Measurements from ENCODE around the gene CHTF18.

CHTF18 gene

GRCh38 chr16:763369-764183 is 24.8 kb upstream of the CHTF18 start:
- Histone ChIP-seq H3K27me3 (ENCODE audit: control insufficient read depth, low read length) (no peaks in the 10 kb centered on the region), H3F3A (ENCODE audit: control insufficient read depth, insufficient read depth) (no peaks in the 10 kb centered on the region), H3K36me3 (ENCODE audit: control insufficient read depth, low read length) (no peaks in the 10 kb centered on the region), H3K27ac (ENCODE audit: low read depth, low read length) (no peak overlapping the region), H3K9me3 (ENCODE audit: control insufficient read depth, insufficient read depth, low read length) (no peaks in the 10 kb centered on the region), H4K20me1 (ENCODE audit: control insufficient read depth, insufficient read depth, low read depth, low read length) (no peaks in the 10 kb centered on the region), H3K4me3 (ENCODE audit: low read length) (no peak overlapping the region), H3K79me2 (ENCODE audit: control insufficient read depth, low read length) (no peaks in the 10 kb centered on the region), H3K4me2 (ENCODE audit: low read length) (no peak overlapping the region), H3K4me1 (ENCODE audit: control insufficient read depth, low read length) (no peaks in the 10 kb centered on the region), H3K9me2 (replicated peaks; ENCODE audit: control insufficient read depth, low read length) (no peaks in the 10 kb centered on the region)
- TF ChIP-seq, protein P1, sequence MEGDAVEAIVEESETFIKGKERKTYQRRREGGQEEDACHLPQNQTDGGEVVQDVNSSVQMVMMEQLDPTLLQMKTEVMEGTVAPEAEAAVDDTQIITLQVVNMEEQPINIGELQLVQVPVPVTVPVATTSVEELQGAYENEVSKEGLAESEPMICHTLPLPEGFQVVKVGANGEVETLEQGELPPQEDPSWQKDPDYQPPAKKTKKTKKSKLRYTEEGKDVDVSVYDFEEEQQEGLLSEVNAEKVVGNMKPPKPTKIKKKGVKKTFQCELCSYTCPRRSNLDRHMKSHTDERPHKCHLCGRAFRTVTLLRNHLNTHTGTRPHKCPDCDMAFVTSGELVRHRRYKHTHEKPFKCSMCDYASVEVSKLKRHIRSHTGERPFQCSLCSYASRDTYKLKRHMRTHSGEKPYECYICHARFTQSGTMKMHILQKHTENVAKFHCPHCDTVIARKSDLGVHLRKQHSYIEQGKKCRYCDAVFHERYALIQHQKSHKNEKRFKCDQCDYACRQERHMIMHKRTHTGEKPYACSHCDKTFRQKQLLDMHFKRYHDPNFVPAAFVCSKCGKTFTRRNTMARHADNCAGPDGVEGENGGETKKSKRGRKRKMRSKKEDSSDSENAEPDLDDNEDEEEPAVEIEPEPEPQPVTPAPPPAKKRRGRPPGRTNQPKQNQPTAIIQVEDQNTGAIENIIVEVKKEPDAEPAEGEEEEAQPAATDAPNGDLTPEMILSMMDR (IDR thresholded peaks at IDR 0.05; ENCODE audit: low read depth, low read length, poor library complexity, severe bottlenecking) = no peak
- no peak for TF ChIP-seq EZH2phosphoT487 (IDR thresholded peaks at IDR 0.05; ENCODE audit: borderline replicate concordance, low read length)

- Histone ChIP-seq H3K79me2 (ENCODE audit: control insufficient read depth, low read length) (no peaks in the 10 kb centered on the region), H3K9me3 (ENCODE audit: control insufficient read depth, insufficient read depth, low read length) (no peaks in the 10 kb centered on the region), H3K9me2 (replicated peaks; ENCODE audit: control insufficient read depth, low read length) (no peaks in the 10 kb centered on the region), H3K27me3 (ENCODE audit: control insufficient read depth, low read length) (no peaks in the 10 kb centered on the region), H3K36me3 (ENCODE audit: control insufficient read depth, low read length) (no peaks in the 10 kb centered on the region), H3K27ac (ENCODE audit: low read depth, low read length) (no peak overlapping the region), H3K4me3 (ENCODE audit: low read length) (no peak overlapping the region), H3F3A (ENCODE audit: control insufficient read depth, insufficient read depth) (no peaks in the 10 kb centered on the region), H4K20me1 (ENCODE audit: control insufficient read depth, insufficient read depth, low read depth, low read length) (no peaks in the 10 kb centered on the region), H3K4me2 (ENCODE audit: low read length) (no peak overlapping the region), H3K4me1 (ENCODE audit: control insufficient read depth, low read length) (no peaks in the 10 kb centered on the region)
- TF ChIP-seq, protein P1 (IDR thresholded peaks at IDR 0.05; ENCODE audit: low read depth, low read length, poor library complexity, severe bottlenecking) = no peak
- TF ChIP-seq EZH2phosphoT487 (IDR thresholded peaks at IDR 0.05; ENCODE audit: borderline replicate concordance, low read length) = no peak
These were observed 24.2 kb upstream of the CHTF18 start for GRCh38 chr16:764184-764750.

DNA sequence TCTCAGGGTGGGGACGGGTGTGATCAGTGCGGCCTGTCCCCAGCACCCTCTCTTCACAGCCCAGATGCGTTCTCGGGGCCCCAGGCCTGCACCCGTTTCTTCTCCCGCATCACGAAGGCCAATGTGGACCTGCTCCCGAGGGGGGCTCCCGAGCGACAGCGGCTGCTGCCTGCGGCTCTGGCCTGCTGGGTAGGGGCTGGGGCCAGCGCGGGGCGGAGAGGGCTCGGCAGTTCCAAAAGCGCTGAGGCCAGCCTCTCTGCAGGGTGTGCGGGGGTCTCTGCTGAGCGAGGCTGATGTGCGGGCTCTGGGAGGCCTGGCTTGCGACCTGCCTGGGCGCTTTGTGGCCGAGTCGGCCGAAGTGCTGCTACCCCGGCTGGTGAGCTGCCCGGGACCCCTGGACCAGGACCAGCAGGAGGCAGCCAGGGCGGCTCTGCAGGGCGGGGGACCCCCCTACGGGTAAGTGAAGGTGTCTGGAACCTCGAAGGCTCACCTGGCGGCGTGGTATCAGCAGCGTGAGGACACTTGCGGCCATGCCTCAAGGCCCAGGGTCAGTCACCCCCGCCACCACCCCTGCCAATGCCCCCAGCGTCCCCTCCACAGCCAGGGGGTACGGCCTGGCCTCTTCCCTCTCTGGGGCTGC is 23.5 kb upstream of the CHTF18 start:
- no peak overlapping the region for H3K4me3 ChIP-seq (ENCODE audit: low read length)
- no peak overlapping the region for H3K27ac ChIP-seq (ENCODE audit: low read depth, low read length)
- no peaks in the 10 kb centered on the region for H3K9me3 ChIP-seq (ENCODE audit: control insufficient read depth, insufficient read depth, low read length)
- no peak overlapping the region for H3K4me2 ChIP-seq (ENCODE audit: low read length)
- no peaks in the 10 kb centered on the region for H3K79me2 ChIP-seq (ENCODE audit: control insufficient read depth, low read length)
- H3K36me3 ChIP-seq (ENCODE audit: control insufficient read depth, low read length) = no peaks in the 10 kb centered on the region
- TF ChIP-seq EZH2phosphoT487 (IDR thresholded peaks at IDR 0.05; ENCODE audit: borderline replicate concordance, low read length) = no peak
- TF ChIP-seq, protein P1 (IDR thresholded peaks at IDR 0.05; ENCODE audit: low read depth, low read length, poor library complexity, severe bottlenecking) = no peak
- H4K20me1 ChIP-seq (ENCODE audit: control insufficient read depth, insufficient read depth, low read depth, low read length) = no peaks in the 10 kb centered on the region
- no peaks in the 10 kb centered on the region for H3K27me3 ChIP-seq (ENCODE audit: control insufficient read depth, low read length)
- H3K4me1 ChIP-seq (ENCODE audit: control insufficient read depth, low read length) = no peaks in the 10 kb centered on the region
- H3F3A ChIP-seq (ENCODE audit: control insufficient read depth, insufficient read depth) = no peaks in the 10 kb centered on the region
- no peaks in the 10 kb centered on the region for H3K9me2 ChIP-seq (replicated peaks; ENCODE audit: control insufficient read depth, low read length)
